Measurements from ENCODE around the gene JMJD7. TPM values are rescaled to one million over a fixed set of nuclear protein-coding genes. Genes with fewer than 3 reads are reported as not detected.

Gene JMJD7
- total and polyA plus RNA-seq, 9 donors, result 5.1 to 11.1 (median 8.2) TPM

GRCh38 chr15:41870689-41871081, 42.8 kb downstream of the JMJD7 start:
- H3K27me3 ChIP-seq (ENCODE audit: control insufficient read depth, insufficient read depth, low read length), result no peaks in the 10 kb centered on the region
- DNase-seq, result no peak
- H3K36me3 ChIP-seq (ENCODE audit: control insufficient read depth, insufficient read depth, low read length), result peaks cover 3% of the 10 kb centered on the region
- no peaks in the 10 kb centered on the region for H3K9me3 ChIP-seq (replicated peaks; ENCODE audit: control insufficient read depth, low read depth, low read length)
- H3K27ac ChIP-seq (ENCODE audit: low read length), result no peak overlapping the region
- WGBS (ENCODE audit: insufficient coverage), result 69% methylated on average over 9 of the region's 9 CpGs
- H3K4me1 ChIP-seq (ENCODE audit: control insufficient read depth, insufficient read depth, low read length), result peaks cover 12% of the 10 kb centered on the region
- no peak overlapping the region for H3K4me3 ChIP-seq (ENCODE audit: low read length)

DNA sequence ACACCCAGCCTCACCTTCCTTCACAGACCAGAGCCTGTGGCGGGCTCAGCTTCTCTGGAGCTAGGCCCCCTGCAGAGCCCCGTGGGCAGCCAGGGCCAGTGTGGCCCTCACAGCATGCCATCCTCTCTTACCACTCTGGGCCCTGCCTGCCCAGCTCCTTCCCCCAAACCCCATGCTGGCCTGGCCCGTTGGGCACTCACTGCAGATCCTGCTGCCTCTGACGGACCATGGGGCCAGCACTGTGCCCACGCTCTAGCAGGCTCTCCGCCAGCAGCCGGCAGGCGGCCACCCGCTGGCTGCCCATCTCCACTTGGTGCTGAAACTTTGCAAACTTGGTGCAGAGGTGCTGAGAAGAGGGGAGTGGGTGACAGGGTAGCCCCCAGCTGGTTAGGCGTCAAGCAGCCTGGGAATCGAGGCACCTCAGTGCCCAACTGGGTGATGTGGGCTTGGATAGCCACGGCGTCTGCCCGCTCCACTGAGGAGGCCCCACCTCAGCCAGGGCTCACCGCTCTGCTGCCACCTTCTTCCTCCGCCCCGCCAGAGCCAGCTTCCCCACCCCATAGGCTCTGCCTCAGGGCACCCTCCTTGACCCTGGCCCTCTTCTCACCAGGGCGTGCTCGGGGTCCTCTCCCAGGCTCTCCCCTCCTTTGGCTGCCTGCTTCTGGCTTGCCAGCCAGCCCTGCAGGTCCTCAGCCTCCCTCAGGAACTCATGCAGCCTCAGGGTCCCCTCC, 43.4 kb downstream of the JMJD7 start:
- no peak for DNase-seq
- 87% methylated on average over 19 of the region's 19 CpGs for WGBS (ENCODE audit: insufficient coverage)
- H3K27ac ChIP-seq (ENCODE audit: low read length), result no peak overlapping the region
- no peaks in the 10 kb centered on the region for H3K27me3 ChIP-seq (ENCODE audit: control insufficient read depth, insufficient read depth, low read length)
- no peak overlapping the region for H3K4me3 ChIP-seq (ENCODE audit: low read length)
- H3K9me3 ChIP-seq (replicated peaks; ENCODE audit: control insufficient read depth, low read depth, low read length), result no peaks in the 10 kb centered on the region
- peaks cover 6% of the 10 kb centered on the region for H3K4me1 ChIP-seq (ENCODE audit: control insufficient read depth, insufficient read depth, low read length)
- H3K36me3 ChIP-seq (ENCODE audit: control insufficient read depth, insufficient read depth, low read length), result peaks cover 3% of the 10 kb centered on the region

DNA sequence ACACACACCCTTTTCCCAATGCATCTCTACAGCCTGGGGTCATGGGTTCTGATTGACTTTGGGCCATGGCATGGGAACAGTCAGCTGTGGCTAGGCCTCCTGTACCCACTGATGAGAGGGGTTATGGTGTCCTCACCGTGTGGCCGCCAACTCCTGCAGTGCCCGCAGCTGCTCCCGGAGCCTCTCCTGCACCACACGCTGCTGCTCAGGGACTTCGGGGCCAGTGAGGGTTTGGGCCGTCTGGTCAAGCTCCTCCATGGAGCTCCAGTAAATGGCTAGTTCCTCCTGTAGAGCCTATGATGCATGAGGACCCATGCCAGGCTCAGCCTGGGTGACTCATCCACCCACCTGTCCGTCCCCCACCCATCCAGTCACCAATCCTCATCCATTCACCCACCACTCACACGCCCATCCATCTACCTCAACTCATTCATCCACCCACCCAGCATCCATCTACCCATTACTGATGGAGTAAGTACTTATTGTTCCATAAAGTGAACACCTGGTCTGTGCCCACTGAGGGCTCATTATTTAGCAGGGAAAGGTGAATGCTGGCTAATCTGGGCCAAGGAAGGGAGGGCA, 44.4 kb downstream of the JMJD7 start:
- H3K36me3 ChIP-seq (ENCODE audit: control insufficient read depth, insufficient read depth, low read length), result peaks cover 3% of the 10 kb centered on the region
- no peak for DNase-seq
- peaks cover 8% of the 10 kb centered on the region for H3K4me1 ChIP-seq (ENCODE audit: control insufficient read depth, insufficient read depth, low read length)
- WGBS (ENCODE audit: insufficient coverage), result 89% methylated on average over 7 of the region's 9 CpGs
- no peak overlapping the region for H3K4me3 ChIP-seq (ENCODE audit: low read length)
- H3K27ac ChIP-seq (ENCODE audit: low read length), result no peak overlapping the region
- H3K9me3 ChIP-seq (replicated peaks; ENCODE audit: control insufficient read depth, low read depth, low read length), result no peaks in the 10 kb centered on the region
- no peaks in the 10 kb centered on the region for H3K27me3 ChIP-seq (ENCODE audit: control insufficient read depth, insufficient read depth, low read length)

- no peaks in the 10 kb centered on the region for H3K9me3 ChIP-seq (replicated peaks; ENCODE audit: control insufficient read depth, low read depth, low read length)
- peaks cover 3% of the 10 kb centered on the region for H3K36me3 ChIP-seq (ENCODE audit: control insufficient read depth, insufficient read depth, low read length)
- no peaks in the 10 kb centered on the region for H3K27me3 ChIP-seq (ENCODE audit: control insufficient read depth, insufficient read depth, low read length)
- H3K27ac ChIP-seq (ENCODE audit: low read length), result no peak overlapping the region
- H3K4me1 ChIP-seq (ENCODE audit: control insufficient read depth, insufficient read depth, low read length), result peaks cover 20% of the 10 kb centered on the region
- H3K4me3 ChIP-seq (ENCODE audit: low read length), result no peak overlapping the region
- no peak for DNase-seq
- WGBS (ENCODE audit: insufficient coverage), result 89% methylated on average over 6 of the region's 8 CpGs
These were observed 45.8 kb downstream of the JMJD7 start for GRCh38 chr15:41873711-41874110.

- H3K4me3 ChIP-seq (ENCODE audit: low read length), result no peak overlapping the region
- no peak overlapping the region for H3K27ac ChIP-seq (ENCODE audit: low read length)
- DNase-seq, result no peak
- WGBS (ENCODE audit: insufficient coverage), result 81% methylated on average over 11 of the region's 12 CpGs
- no peaks in the 10 kb centered on the region for H3K27me3 ChIP-seq (ENCODE audit: control insufficient read depth, insufficient read depth, low read length)
- H3K36me3 ChIP-seq (ENCODE audit: control insufficient read depth, insufficient read depth, low read length), result peaks cover 3% of the 10 kb centered on the region
- H3K4me1 ChIP-seq (ENCODE audit: control insufficient read depth, insufficient read depth, low read length), result peaks cover 19% of the 10 kb centered on the region
- no peaks in the 10 kb centered on the region for H3K9me3 ChIP-seq (replicated peaks; ENCODE audit: control insufficient read depth, low read depth, low read length)
These were observed 46.8 kb downstream of the JMJD7 start for GRCh38 chr15:41874736-41875135.

- Histone ChIP-seq H3K4me3 (ENCODE audit: low read length) (no peak overlapping the region), H3K4me1 (ENCODE audit: control insufficient read depth, insufficient read depth, low read length) (peaks cover 17% of the 10 kb centered on the region), H3K9me3 (replicated peaks; ENCODE audit: control insufficient read depth, low read depth, low read length) (no peaks in the 10 kb centered on the region), H3K27me3 (ENCODE audit: control insufficient read depth, insufficient read depth, low read length) (peaks cover 7% of the 10 kb centered on the region), H3K27ac (ENCODE audit: low read length) (no peak overlapping the region), H3K36me3 (ENCODE audit: control insufficient read depth, insufficient read depth, low read length) (peaks cover 3% of the 10 kb centered on the region)
- no peak for DNase-seq
- WGBS (ENCODE audit: insufficient coverage), result 83% methylated on average over 11 of the region's 13 CpGs
These were observed 48.1 kb downstream of the JMJD7 start for GRCh38 chr15:41876007-41876406.

DNA sequence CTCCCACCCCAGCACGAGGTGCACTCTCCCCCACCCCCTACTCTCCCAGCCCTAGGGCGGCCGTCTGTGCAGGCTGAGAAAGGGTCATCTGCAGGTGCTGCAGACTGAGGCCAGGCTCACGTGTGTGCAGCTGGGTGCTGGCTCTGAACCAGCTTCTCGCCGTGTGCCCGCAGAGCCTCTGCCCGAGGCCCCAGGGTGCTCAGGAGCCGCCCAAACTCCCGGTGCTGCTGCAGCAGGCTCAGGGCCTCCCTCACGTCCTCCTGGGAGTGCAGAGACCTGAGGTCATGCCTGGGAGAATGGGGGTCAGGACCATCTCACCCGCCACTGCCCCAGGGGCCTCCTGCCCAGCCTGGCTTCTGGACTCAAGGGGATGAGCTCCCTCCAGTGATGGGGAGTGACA, 48.8 kb downstream of the JMJD7 start:
- no peak overlapping the region for H3K27ac ChIP-seq (ENCODE audit: low read length)
- H3K9me3 ChIP-seq (replicated peaks; ENCODE audit: control insufficient read depth, low read depth, low read length), result no peaks in the 10 kb centered on the region
- H3K36me3 ChIP-seq (ENCODE audit: control insufficient read depth, insufficient read depth, low read length), result no peaks in the 10 kb centered on the region
- H3K4me3 ChIP-seq (ENCODE audit: low read length), result no peak overlapping the region
- whole genome bisulfite sequencing (ENCODE audit: insufficient coverage), result 46% methylated on average over 11 of the region's 12 CpGs
- peaks cover 14% of the 10 kb centered on the region for H3K27me3 ChIP-seq (ENCODE audit: control insufficient read depth, insufficient read depth, low read length)
- no peak for DNase-seq
- H3K4me1 ChIP-seq (ENCODE audit: control insufficient read depth, insufficient read depth, low read length), result peaks cover 19% of the 10 kb centered on the region

DNA sequence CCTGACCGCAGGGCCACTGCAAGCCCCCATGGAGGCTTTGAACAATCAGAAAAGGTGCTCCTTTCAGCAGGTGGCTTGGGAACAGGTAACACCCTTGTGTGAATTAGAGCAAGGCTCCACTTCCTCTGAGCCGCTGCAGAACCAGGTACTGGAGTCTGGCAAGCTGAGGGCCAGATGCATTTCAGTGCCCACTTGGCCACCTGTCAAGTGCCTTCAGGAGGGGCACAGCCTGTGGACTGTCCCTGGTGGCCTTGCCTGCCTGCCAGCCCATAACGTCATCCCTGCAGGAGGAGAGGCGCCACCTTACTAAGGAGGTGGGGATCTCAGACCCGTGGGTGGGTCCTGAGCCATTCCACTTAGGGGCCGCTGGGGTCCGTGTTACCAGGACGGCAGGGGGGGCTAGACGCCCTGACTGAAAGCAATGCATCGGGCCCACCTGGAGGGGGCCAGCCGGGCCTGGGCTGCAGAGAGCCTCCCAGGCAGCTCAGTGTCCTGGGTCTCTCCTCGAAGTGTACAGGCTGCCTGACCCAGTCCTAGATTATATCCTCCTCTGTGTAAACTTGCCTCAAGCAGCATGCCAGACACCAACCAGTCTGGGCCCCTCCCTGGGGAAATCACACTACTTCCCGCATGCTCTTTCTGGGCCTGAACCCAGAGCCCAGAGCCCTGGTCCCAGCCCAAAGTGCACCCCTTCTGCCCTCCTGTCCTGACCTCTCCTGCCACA, 49.9 kb downstream of the JMJD7 start:
- H3K4me1 ChIP-seq (ENCODE audit: control insufficient read depth, insufficient read depth, low read length), result peaks cover 26% of the 10 kb centered on the region
- H3K9me3 ChIP-seq (replicated peaks; ENCODE audit: control insufficient read depth, low read depth, low read length), result no peaks in the 10 kb centered on the region
- DNase-seq, result no peak
- no peak overlapping the region for H3K4me3 ChIP-seq (ENCODE audit: low read length)
- peaks cover 15% of the 10 kb centered on the region for H3K27me3 ChIP-seq (ENCODE audit: control insufficient read depth, insufficient read depth, low read length)
- H3K36me3 ChIP-seq (ENCODE audit: control insufficient read depth, insufficient read depth, low read length), result no peaks in the 10 kb centered on the region
- WGBS (ENCODE audit: insufficient coverage), result 57% methylated on average over 13 of the region's 13 CpGs
- H3K27ac ChIP-seq (ENCODE audit: low read length), result no peak overlapping the region

DNA sequence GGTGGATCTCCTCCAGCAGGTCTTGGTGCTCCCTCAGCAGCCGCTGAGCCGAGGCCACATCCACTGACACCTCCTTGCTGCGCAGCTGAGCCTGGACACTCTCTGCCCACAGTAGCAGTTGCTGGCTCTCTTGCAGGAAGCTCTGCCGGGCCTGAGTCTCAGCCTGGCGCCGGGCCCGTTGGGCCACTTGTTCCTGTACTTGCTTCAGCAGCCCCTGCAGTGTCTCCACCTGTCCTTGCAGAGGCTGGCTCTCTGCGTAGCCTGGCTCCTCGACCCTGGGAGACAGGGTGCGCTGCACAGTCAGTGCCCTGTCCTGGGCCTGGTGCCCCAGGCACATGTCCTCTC, 50.4 kb downstream of the JMJD7 start:
- DNase-seq, result peak; percentile 60
- no peaks in the 10 kb centered on the region for H3K9me3 ChIP-seq (replicated peaks; ENCODE audit: control insufficient read depth, low read depth, low read length)
- WGBS (ENCODE audit: insufficient coverage), result 82% methylated on average over 10 of the region's 10 CpGs
- H3K4me1 ChIP-seq (ENCODE audit: control insufficient read depth, insufficient read depth, low read length), result peaks cover 31% of the 10 kb centered on the region
- H3K27me3 ChIP-seq (ENCODE audit: control insufficient read depth, insufficient read depth, low read length), result peaks cover 15% of the 10 kb centered on the region
- H3K27ac ChIP-seq (ENCODE audit: low read length), result no peak overlapping the region
- no peak overlapping the region for H3K4me3 ChIP-seq (ENCODE audit: low read length)
- H3K36me3 ChIP-seq (ENCODE audit: control insufficient read depth, insufficient read depth, low read length), result no peaks in the 10 kb centered on the region

GRCh38 chr15:41879321-41879845, 51.5 kb downstream of the JMJD7 start:
- no peak for DNase-seq
- WGBS (ENCODE audit: insufficient coverage), result 90% methylated on average over 9 of the region's 10 CpGs
- Histone ChIP-seq H3K9me3 (replicated peaks; ENCODE audit: control insufficient read depth, low read depth, low read length) (no peaks in the 10 kb centered on the region), H3K27me3 (ENCODE audit: control insufficient read depth, insufficient read depth, low read length) (peaks cover 15% of the 10 kb centered on the region), H3K4me1 (ENCODE audit: control insufficient read depth, insufficient read depth, low read length) (peaks cover 34% of the 10 kb centered on the region), H3K4me3 (ENCODE audit: low read length) (no peak overlapping the region), H3K36me3 (ENCODE audit: control insufficient read depth, insufficient read depth, low read length) (no peaks in the 10 kb centered on the region), H3K27ac (ENCODE audit: low read length) (no peak overlapping the region)
